Measurements from ENCODE around the gene PIGQ. TPM values are rescaled to one million over a fixed set of nuclear protein-coding genes. Genes with fewer than 3 reads are reported as not detected.

The PIGQ gene
- total RNA-seq, 1 experiment from 2014 or later, result 45.6 TPM

DNA sequence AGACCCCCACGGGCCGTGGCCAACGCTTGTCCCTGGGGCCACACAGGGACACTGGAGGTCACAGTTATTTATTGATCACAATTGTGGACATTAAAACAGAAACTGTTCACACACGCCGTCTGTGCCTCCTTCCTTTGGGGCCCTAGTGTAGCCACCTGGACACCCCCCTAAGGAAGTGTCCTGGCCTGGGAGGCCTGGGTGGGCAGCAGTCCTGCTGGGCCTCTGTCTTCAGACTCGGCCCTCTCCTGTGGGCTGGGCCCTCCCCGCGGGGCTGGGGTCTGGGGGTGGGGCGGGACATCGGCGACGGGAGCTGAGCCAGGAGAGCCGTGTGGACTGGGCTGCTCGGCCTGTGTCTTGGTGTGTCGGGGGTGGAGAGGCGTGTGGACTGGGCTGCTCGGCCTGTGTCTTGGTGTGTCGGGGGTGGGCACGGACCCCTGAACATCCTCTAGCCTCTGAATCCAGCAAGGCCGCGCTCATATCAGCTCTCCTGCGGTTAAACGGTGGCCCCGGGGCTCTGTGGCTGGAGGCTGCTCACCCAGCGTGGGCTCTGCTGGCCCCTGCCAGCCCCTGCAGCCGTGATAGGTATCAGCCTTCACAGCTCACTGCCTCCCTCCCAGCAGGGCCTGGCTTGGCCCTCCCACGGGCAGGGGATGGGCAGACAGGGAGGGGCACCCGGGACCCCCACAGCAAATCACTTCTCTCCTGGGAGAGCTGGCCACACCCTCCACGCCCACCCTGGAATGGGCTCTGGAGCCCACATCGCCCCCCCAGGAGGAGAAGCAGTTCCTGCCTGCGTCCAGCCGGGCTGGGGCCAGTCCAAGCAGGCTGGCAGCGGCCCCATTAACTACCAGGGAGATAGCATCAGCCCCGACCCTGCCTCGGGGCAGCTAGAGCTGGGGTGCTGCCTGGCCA lies 4.1 kb upstream of the PIGQ start:
- H3K36me3 Mint-ChIP-seq (ENCODE audit: insufficient read depth, unreplicated experiment), result no peaks in the 10 kb centered on the region
- ChIA-PET POLR2A (no interaction called here), CTCF (no interaction called here)
- no peak for DNase-seq (ENCODE audit: unreplicated experiment)
- BruUV-seq (replicated peaks), result no TSS peak
- TF ChIP-seq, protein P1, sequence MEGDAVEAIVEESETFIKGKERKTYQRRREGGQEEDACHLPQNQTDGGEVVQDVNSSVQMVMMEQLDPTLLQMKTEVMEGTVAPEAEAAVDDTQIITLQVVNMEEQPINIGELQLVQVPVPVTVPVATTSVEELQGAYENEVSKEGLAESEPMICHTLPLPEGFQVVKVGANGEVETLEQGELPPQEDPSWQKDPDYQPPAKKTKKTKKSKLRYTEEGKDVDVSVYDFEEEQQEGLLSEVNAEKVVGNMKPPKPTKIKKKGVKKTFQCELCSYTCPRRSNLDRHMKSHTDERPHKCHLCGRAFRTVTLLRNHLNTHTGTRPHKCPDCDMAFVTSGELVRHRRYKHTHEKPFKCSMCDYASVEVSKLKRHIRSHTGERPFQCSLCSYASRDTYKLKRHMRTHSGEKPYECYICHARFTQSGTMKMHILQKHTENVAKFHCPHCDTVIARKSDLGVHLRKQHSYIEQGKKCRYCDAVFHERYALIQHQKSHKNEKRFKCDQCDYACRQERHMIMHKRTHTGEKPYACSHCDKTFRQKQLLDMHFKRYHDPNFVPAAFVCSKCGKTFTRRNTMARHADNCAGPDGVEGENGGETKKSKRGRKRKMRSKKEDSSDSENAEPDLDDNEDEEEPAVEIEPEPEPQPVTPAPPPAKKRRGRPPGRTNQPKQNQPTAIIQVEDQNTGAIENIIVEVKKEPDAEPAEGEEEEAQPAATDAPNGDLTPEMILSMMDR (IDR thresholded peaks at IDR 0.05; ENCODE audit: unreplicated experiment), result no peak
- no peaks in the 10 kb centered on the region for H3K9me3 Mint-ChIP-seq (ENCODE audit: unreplicated experiment)
- H3K27me3 Mint-ChIP-seq (ENCODE audit: insufficient read depth, unreplicated experiment), result no peaks in the 10 kb centered on the region
- H3K4me3 Mint-ChIP-seq (ENCODE audit: unreplicated experiment), result no peak overlapping the region
- no peak overlapping the region for H3K27ac Mint-ChIP-seq (ENCODE audit: low read depth, unreplicated experiment)
- peaks cover under 1% of the 10 kb centered on the region for H3K4me1 Mint-ChIP-seq (ENCODE audit: insufficient read depth, unreplicated experiment)
- intact Hi-C loops (cut with micrococcal nuclease), result no loop called here

DNA sequence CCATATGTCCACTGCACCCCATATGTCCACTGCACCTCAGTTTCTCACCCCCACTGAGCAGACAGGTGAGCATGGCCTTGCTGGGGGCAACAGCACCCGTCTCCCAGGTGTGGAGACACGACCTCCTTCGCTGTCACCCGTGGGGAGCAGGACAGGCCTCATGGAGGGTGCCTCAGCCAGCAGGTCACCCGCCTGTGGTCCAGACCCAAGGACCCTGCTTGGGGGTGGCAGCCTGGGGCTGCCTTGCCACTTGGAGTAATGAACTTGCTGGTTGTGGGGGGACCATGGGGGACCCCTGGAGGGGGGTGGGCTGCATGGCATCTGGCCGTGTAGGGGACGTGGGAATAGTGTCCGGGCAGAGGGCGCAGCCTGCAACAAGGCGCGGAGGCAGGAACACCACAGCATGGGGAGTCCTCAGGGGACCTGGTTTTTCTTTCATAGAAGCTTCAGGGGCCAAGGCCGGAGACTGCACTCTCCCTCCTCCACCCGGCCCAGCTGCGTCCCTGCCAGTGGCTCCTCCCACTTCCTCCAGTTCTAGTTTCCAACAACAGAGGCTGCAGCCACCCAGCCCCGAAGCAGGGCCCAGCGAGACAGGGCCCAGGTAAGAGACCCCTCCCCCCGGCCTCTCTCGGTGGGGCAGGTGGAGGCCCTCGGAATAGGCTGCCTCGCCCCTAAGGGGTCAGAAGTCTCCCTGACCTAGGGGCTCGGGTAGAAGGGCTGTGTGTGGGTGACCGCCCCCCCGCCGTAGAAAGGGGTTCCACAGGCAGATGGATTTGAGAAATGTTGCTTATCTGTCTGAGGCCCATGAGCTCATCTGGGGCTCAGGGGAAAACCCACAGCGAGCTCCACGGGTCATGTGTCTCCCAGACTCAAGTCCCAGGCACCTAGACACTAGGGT lies 3.0 kb upstream of the PIGQ start, which contains the start of gene NHLRC4:
Gene NHLRC4, plus strand, starts transcription at position 531 of the 898 bp plus-strand sequence. CDS start 1,043 bp downstream, outside the sequence.
- TF ChIP-seq, protein P1 (IDR thresholded peaks at IDR 0.05; ENCODE audit: unreplicated experiment), result no peak
- POLR2A ChIA-PET, result interaction anchor here (0.6 kb wide), 1 partner anchor 28 kb away, joined by 3 read pairs; no protein-coding TSS in a partner anchor
- intact Hi-C loops (cut with micrococcal nuclease), result no loop called here
- no peaks in the 10 kb centered on the region for H3K9me3 Mint-ChIP-seq (ENCODE audit: unreplicated experiment)
- no peak within 1 kb of the TSS for H3K4me3 Mint-ChIP-seq (ENCODE audit: unreplicated experiment)
- DNase-seq (ENCODE audit: unreplicated experiment), result no peak
- H3K36me3 Mint-ChIP-seq (ENCODE audit: insufficient read depth, unreplicated experiment), result no peaks in the 10 kb centered on the region
- peaks cover 8% of the 10 kb centered on the region for H3K4me1 Mint-ChIP-seq (ENCODE audit: insufficient read depth, unreplicated experiment)
- CTCF ChIA-PET, result no interaction called here
- no TSS peak for BruUV-seq (replicated peaks)
- H3K27ac Mint-ChIP-seq (ENCODE audit: low read depth, unreplicated experiment), result no peak within 1 kb of the TSS
- H3K27me3 Mint-ChIP-seq (ENCODE audit: insufficient read depth, unreplicated experiment), result no peaks in the 10 kb centered on the region

DNA sequence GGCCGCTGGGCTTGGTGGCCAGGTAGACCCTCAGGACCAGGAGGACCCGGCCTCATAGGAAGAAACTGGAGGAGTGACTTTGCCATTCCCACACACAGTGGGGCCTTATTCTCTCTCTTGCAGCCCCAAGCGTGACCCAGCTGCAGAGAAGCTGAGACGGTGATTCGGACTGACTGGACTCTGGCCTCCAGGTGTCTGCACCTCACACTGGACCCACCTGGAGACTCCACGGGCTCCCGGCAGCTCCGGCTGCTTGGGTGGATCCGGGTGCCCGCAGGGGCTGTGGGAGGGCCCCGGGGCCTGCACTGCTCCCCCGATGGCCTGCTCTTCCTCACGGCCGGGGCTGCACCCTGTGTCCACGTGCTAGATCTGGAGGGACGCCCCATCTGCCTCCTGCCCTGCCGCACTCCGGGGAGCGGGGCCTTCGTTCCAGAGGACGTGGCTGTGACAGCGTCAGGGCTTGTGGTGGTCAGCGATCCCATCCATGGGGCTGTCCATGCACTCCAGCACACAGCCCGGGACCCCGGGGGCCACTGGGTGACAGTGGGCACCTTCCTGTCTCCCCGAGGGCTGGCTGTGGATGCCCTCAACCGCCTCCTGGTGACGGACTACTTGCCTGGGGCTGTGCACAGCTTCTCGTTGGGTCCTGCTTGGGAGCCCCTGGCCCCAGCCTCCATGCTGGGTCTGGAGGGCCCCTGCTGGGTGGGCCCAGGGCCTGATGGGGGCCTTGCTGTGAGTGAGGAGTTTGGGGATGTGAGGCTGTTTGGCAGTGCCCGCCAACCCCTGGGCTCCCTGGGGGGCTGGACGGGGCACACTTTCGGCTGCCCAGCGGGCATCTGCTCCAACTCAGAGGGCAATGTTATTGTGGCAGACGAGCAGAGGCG lies 2.2 kb upstream of the PIGQ start:
- no TSS peak for BruUV-seq (replicated peaks)
- Mint-ChIP-seq H3K36me3 (ENCODE audit: insufficient read depth, unreplicated experiment) (no peaks in the 10 kb centered on the region), H3K9me3 (ENCODE audit: unreplicated experiment) (no peaks in the 10 kb centered on the region), H3K27ac (ENCODE audit: low read depth, unreplicated experiment) (no peak overlapping the region), H3K4me1 (ENCODE audit: insufficient read depth, unreplicated experiment) (peaks cover 8% of the 10 kb centered on the region), H3K27me3 (ENCODE audit: insufficient read depth, unreplicated experiment) (no peaks in the 10 kb centered on the region), H3K4me3 (ENCODE audit: unreplicated experiment) (no peak overlapping the region)
- CTCF ChIA-PET, result no interaction called here
- POLR2A ChIA-PET, result interaction anchor here (2.3 kb wide), 1 partner anchor 41 kb away, joined by 17 read pairs; the partner anchor contains the start of gene CAPN15
- intact Hi-C loops (cut with micrococcal nuclease), result no loop called here
- TF ChIP-seq, protein P1 (IDR thresholded peaks at IDR 0.05; ENCODE audit: unreplicated experiment), result no peak
- no peak for DNase-seq (ENCODE audit: unreplicated experiment)
